Epithelial cell of esophagus (primary cell): ENCODE measurements around the gene DCP2.

Experiments used
- DNase-seq: peaks from one replicate; pipeline ENCODE4 v3.0.0; 2010; ENCODE audit warnings: low read depth
- H3K4me3 ChIP-seq: 2 replicates; pipeline ENCODE4 v1.5.1; 2011; ENCODE audit warnings: mild to moderate bottlenecking, low read length, control low read depth
- TF ChIP-seq, protein P1 (sequence below): IDR thresholded peaks from 2 replicates; pipeline ENCODE4 v1.5.1; 2011; ENCODE audit warnings: low read depth, mild to moderate bottlenecking, low read length, control low read depth, inconsistent platforms; ENCODE audit not compliant: insufficient read depth; ENCODE audit errors: missing control alignments

The DCP2 gene

DNA sequence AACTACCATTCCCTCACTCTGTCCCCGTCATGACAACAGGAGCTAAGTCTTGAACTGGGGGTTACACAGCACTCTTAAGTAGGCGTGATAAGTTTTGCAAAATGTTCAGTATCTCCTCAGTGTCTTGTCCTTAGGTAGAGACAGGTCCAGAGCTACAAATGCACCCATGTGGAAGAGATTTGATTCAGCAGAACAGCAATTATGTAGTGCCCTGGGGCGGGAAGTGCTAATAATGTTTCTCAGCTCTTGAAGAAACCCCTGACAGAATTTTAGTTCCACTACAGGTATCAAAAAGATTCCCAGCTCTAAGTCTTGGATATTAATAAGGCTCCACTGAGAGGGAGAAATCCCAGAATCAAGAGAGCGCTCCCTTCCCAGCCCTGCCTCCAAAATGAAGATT lies 49.6 kb downstream of the DCP2 start:
- TF ChIP-seq, protein P1, sequence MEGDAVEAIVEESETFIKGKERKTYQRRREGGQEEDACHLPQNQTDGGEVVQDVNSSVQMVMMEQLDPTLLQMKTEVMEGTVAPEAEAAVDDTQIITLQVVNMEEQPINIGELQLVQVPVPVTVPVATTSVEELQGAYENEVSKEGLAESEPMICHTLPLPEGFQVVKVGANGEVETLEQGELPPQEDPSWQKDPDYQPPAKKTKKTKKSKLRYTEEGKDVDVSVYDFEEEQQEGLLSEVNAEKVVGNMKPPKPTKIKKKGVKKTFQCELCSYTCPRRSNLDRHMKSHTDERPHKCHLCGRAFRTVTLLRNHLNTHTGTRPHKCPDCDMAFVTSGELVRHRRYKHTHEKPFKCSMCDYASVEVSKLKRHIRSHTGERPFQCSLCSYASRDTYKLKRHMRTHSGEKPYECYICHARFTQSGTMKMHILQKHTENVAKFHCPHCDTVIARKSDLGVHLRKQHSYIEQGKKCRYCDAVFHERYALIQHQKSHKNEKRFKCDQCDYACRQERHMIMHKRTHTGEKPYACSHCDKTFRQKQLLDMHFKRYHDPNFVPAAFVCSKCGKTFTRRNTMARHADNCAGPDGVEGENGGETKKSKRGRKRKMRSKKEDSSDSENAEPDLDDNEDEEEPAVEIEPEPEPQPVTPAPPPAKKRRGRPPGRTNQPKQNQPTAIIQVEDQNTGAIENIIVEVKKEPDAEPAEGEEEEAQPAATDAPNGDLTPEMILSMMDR = no peak

DNA sequence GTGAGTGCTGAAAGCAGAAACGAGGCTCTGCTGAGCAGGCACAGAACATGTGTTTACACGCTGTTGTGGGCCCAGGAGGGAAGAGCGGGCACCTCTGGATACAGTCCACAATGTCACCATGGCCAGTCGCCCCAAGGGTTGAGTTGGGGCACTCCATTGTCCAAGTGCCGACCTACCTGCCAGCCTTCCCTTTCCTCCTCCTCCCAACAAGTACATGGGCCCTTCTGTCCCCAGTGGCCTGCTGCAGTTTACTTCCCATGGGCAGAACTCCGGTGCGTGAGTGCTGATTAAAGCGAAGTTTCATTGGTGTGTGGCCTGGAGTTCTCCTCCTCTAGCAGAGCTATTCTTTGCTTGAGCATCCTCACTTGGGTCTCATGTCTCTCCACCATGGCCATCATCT lies 50.4 kb downstream of the DCP2 start:
- TF ChIP-seq, protein P1 = no peak
- no peak overlapping the region for H3K4me3 ChIP-seq
- no peak for DNase-seq

More for the DNA sequence above, 49.6 kb downstream of the DCP2 start:
- DNase-seq = no peak
- H3K4me3 ChIP-seq = no peak overlapping the region

DNA sequence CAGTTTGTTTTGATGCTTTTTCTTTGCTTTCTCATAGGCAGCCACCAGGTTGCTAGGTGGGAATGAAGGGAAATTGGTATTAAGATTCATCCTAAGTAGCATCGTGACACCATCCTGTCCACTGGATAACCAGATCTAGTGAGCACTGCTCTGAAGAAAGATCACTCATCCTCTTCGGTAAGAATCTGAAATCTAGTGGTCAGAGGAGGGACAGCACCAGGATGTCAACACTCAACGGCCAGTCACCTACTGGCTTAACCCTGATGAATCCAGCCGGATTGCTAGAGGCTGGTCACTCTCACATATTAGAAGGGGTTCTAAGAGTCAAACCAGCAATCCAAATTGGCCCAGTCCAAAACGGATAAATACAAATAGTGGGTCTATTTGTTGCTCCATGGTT lies 50.8 kb downstream of the DCP2 start:
- no peak for DNase-seq
- TF ChIP-seq, protein P1 = no peak
- H3K4me3 ChIP-seq = no peak overlapping the region

DNA sequence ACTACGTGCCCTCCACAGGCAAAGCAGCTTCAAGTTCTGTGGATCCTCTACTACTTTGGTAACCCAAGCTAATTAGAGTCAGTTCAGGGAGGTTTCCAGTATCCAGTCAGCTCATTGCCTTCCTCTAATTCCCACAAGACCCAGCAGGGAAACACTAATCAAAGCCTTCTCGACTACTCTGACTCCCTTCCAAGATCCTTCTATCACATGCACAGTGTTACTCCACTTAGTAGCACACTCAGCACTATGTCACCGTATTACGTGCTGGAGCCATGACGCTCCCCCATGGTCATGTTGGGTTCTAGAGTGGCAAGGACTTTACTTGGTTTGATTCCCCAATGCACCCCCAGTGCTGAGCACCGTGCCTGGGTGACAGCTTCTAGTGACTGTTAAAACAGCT lies 53.0 kb downstream of the DCP2 start:
- DNase-seq = no peak
- no peak overlapping the region for H3K4me3 ChIP-seq
- TF ChIP-seq, protein P1 = no peak

DNA sequence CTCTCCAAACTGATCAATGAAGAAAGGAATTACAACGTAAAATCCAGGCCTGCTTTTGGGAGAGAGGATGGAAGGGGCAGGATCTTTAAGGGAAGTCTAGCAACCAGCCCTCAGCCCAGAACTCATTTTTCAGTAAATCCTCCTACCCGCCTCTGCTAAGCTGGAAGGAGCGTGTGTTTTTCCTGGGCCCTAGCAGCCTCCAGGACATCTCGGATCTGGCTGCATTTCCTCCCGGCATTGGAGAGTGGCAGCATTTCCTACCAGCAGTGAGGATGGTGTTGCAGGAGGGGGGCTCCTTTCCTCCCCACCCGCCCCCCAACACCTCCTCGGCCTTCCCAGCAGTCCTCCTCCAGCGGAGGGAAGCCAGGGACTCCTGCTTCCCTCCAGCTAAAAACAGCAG lies 54.5 kb downstream of the DCP2 start:
- H3K4me3 ChIP-seq = no peak overlapping the region
- TF ChIP-seq, protein P1 = no peak
- DNase-seq = no peak

- H3K4me3 ChIP-seq = no peak overlapping the region
- TF ChIP-seq, protein P1 = no peak
- no peak for DNase-seq
Observed at GRCh38 chr5:113031557-113031956, 55.0 kb downstream of the DCP2 start.

GRCh38 chr5:113034182-113034773 lies 57.7 kb downstream of the DCP2 start:
- TF ChIP-seq, protein P1 = no peak
- DNase-seq = peak; percentile 62
- no peak overlapping the region for H3K4me3 ChIP-seq
